Left renal pelvis (tissue), 4 donors: ENCODE results near the gene PLIN3. TPM values are rescaled to one million over a fixed set of nuclear protein-coding genes. Genes with fewer than 3 reads are reported as not detected.
"Not testable (repeated sequence)": the region's sequence is repeated elsewhere in the genome, so short reads cannot be mapped to it uniquely, and the experiment has no call there.

ENCODE experiments used
- DNase-seq, 4 donors: peaks; one replicate each; pipeline ENCODE4 v3.0.0-alpha.2; 2013; ENCODE audit warnings: low read depth in 4 of 4, low spot score in 3 of 4
- polyA plus RNA-seq, 4 donors: library from polyadenylated mRNA; unstranded; fragments of 120-200 nt; gene quantifications; one replicate each; pipeline ENCODE4 v1.2.1, GENCODE V29; 2013; ENCODE audit not compliant: insufficient read length in 4 of 4

Gene PLIN3
- polyA plus RNA-seq, 4 donors = 37.8 to 55.0 (median 46.1) TPM

DNA sequence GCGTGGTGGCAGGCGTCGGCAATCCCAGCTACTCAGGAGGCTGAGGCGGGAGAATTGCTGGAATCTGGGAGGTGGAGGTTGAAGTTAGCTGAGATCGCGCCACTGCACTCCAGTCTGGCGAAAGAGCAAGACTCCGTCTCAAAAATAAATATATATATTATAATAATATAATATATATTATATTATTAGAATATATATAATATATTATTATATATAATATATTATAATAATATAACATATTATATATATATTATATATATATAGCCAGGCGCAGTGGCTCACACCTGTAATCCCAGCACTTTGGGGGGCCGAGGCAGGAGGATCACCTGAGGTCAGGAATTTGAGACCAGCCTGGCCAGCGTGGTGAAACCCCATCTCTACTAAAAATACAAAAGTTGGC, 25.5 kb upstream of the PLIN3 start:
- not testable (repeated sequence) for DNase-seq

DNA sequence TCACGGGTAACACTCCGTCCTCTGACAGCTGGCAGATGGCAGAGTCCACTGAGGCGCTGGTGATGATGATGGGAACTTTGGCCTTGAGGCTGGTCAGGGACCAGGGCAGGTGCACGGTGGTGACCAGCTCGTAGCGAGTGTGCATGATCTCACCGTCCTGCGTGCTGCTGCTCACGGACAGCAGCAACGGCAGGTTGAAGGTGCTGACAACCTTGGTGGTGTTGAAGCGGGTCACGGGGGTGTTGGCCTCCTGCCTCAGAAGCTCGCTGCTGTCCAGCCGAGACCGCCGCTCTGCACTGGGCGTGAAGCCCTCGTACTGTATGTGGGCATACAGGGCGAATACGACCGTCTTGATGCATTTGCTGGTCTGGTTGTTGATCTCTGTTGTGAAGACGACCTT, 23.6 kb upstream of the PLIN3 start:
- no peak for DNase-seq

DNA sequence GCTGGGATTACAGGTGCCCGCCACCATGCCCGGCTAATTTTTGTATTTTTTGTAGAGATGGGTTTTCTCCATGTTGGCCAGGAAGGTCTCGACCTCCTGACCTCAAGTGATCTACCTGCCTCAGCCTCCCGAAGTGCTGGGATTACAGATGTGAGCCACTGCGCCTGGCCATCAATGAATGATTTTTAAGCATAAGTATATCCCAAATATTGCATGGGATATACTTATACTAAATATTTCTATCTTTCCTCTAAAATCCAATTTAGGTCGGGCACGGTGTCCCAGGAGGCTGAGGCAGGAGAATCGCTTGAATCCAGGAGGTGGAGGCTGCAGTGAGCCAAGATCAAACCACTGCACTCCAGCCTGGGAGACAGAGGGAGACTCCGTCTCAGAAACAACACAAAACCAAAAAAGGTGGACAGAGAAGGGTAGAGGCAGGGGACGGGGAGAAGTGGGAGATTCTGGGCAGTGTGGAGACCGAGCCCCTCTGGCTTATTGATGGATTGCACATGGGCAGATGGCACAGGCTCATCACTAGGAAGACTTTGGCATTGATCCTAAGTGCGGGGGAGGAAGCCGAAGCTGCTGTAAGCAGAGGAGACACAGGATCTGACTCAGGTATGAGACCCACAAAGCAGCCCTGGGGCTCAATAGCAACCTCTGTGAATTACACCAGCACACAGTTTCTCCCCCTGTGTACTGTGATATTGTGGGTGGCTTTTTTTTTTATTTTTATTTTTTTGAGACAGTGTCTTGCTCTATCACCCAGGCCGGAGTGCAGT, 21.8 kb upstream of the PLIN3 start:
- no peak for DNase-seq

DNA sequence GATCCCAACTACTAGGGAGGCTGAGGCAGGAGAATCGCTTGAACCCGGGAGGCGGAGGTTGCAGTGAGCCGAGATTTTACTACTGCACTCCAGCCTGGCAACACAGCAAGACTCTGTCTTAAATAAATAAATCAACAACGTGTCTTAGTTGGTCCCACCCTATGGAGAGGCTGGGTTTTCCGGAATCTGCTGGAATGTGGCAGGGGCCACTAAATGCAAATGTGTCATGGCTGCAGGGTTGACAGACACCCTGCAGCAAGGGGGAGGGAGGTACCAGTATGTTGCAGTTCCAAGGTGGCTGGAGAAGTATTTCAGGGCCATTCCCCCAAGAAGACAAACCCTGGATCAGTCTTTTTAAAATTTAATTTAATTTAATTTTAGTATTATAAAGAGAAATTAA, 20.3 kb upstream of the PLIN3 start:
- not testable (repeated sequence) for DNase-seq

DNA sequence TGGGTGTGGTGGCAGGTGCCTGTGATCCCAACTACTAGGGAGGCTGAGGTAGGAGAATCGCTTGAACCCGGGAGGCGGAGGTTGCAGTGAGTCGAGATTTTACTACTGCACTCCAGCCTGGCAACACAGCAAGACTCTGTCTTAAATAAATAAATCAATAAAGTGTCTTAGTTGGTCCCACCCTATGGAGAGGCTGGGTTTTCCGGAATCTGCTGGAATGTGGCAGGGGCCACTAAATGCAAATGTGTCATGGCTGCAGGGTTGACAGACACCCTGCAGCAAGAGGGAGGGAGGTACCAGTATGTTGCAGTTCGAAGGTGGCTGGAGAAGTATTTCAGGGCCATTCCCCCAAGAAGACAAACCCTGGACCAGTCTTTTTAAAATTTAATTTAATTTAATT, 17.5 kb upstream of the PLIN3 start:
- DNase-seq = not testable (repeated sequence)

DNA sequence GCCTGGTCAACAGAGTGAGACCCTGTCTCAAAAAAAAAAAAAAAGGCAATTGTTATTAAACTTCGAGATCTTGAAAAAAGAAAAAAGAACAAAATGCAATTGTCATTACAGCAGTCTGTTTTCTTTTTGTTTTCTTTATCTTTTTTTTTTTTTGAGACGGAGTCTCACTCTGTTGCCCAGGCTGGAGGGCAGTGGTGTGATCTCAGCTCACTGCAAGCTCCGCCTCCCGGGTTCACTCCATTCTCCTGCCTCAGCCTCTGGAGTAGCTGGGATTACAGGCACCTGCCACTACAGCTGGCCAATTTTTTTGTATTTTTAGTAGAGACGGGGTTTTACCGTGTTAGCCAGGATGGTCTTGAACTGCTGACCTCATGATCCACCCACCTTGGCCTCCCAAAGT, 15.4 kb upstream of the PLIN3 start:
- not testable (repeated sequence) for DNase-seq

DNA sequence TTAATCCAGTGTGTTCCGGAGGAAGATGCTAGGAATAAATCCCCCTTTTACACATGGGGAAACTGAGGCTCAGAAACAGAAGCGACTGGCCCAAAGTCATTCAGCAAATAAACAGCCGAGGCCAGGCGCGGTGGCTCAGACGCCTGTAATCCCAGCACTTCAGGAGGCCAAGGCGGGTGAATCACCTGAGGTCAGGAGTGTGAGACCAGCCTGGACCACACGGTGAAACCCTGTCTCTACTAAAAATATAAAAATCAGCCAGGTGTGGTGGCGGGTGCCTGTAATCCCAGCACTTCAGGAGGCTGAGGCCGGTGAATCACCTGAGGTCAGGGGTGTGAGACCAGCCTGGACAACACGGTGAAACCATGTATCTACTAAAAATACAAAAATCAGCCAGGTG, 11.6 kb upstream of the PLIN3 start:
- DNase-seq = no peak

DNA sequence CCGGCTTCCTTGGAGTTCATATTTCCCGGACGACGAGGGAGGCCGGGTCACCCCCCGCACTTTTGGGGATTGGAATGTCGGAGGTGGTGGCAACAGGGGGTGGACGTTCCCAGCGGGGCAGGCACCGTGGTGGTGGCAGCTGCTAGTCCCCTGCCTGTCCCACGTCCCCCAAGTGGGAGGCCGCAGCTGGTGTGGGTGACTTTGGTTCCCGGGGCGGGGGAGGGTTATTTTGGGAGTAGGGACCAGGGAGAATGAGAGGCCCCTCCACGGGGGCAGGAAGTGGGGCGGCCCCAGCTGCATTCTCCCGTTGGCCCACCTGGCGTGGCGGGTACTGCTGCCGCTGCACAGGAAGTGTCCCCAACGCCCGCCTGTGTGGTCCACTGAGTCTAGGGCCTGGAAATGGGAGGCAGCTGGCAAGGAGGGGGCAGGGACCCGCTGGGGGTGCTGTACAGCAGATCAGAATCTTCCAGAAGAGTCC, 11.1 kb upstream of the PLIN3 start:
- no peak for DNase-seq

DNA sequence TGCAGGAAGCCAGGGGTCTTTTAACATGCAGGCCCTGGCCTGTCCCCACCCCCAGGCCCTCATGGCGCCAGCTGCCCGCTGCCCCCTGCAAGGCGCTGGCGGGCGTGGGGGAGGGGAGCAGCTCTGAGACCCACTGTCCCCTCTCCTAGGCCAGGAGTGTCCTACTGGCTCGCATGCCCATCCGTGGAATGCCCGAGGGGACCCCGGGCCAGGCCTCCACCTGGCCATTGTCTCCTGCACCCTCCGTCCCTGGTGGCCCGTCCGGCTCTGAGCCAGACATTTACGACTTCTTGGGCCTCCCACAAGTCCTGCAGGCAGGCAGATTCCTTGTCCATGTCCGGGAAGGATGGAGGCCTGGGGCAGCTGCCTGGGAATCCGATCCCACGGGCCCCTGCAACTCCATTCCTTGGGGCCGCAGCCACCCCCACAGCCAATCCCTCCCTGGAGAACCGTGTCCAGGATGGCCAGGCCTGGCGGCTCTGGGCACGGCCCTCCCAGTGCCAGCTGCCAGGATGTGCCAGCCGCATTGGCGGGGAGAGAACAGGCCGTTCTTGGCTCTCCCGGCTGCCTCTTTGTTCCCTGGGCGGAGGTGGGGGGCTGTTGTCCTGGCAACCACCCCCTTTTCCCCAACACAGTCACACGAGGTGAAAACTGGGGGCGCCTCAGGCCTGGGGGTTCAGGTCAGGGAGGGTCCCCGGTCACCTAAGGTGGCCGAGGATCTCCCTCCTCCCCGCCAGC, 10.5 kb upstream of the PLIN3 start:
- DNase-seq = no peak

DNA sequence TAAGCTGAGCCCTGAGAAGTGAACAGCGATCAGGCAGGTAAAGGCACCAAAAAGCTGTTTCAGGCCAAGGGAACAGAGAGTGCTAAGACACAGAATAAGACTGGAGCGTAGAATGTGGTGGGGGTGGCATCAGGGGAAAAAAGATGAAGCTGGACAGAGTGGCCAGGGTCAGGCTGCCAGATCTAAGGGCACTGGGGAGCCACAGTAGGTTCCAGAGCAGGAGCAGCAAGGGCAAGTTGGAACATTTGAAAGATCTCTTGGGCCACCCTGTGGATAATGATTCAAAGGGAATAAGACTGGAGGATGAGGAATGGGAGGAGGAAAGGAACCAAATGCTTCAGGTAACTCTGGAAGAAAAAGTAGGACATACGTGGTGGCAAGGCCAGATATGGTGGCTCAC, 6.5 kb upstream of the PLIN3 start:
- DNase-seq = no peak

DNA sequence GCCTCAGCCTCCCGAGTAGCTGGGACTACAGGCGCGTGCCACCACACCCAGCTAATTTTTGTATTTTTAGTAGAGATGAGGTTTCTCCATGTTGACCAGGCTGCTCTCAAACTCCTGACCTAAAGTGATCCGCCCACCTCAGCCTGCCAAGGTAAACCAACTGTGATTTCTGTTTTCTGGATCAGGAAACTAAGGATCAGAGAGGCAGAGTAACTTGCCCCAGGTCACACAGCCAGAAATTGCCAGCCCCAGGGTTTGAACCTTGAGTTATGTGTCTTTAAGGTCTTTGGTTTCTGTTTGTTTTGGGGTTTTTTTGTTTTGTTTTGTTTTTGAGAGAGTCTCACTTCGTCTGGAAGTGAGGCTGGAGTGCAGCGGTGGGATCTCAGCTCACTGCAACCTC, 4.2 kb upstream of the PLIN3 start:
- DNase-seq = no peak

DNA sequence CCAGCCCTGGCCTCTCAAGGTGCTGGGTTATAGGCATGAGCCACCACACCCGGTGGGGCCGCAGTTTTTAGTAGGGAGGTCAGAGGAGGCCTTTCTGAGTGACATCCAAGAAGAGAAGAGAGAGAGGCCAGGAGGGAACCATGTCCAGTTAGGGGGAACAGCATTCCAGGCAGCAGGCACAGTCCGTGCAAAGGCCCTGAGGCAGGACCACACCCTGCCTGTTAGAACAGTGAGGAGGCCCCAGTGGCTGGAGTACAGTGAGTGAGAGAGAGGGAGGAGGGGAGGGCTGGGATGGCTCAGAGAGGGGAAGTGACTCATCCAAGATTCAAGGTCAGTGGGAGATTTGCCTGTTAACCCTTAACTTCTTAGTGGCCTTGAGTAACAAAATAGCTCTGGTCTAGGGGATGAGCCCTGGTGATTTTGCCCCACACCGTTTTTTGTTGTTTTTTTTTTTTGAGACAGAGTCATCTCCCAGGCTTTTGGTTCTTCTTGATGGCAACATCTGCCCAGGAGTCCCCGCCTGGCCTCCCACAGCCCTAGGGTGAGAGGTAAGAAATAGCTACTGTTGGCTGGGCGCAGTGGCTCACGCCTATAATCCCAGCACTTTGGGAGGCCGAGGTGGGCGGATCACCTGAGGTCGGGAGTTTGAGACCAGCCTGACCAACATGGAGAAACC, 2.7 kb upstream of the PLIN3 start:
- no peak for DNase-seq

DNA sequence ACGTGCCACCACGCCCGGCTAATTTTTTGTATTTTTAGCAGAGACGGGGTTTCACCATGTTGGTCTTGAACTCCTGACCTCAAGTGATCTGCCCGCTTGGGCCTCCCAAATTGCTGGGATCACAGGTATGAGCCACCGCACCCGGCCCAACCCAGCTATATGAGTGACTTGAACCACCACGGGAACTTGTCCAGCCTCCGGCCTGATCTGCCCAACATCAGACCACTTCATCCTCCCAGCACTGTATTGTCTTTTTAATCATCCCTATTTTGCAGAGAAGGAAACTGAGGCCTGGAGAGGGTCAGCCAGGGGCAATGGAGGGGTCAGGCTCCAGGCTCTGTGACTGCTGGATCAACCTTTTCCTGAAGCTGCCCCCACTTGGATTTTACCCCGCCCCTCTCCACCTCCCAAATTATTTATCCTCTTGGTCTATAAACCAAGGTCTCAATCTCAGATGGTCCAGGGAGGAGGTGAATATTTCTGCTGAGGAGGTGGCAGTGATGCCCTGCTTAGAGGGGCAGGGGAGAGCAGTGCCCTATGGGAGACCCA, 893 bp upstream of the PLIN3 start:
- DNase-seq = no peak

DNA sequence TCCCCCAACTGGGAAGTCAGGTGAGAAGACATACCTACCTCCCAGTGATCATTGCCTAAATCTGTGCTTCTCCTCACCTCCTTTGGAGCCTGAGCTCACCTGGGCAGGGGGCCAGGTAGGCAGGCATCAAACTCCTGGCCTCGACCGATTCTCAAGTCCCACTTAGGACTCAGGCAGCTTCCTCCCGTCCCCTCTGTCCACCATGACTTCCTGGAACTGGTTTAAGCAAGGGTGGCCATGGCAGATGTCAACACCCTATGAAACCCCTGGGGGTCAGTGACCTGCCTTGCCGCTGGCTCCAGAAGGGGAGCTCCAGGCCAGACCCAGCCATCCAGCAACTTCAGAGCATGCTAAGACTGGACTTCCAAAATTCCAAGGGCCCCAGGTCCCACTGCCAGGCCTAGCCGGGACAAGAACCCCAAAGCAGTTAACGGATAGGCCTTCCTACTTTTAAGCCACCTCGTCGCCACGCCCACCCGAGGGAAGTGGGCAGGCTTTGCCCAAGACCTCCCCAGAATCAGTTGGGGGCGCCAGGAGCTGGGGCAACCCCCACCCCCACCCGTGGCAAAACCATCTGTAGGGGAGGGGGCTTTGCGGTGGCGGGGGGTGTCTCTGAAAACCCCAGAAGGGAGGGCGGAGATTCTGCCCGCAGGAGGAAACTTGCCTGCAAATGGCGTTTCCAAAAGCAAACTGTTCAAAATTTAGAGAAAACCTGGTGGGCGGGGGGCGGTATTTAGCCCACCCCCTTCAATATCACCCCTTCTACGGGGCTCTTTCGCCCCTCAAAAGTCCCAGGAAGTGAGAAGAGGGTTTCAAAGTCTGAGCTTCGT, 657 bp downstream of the PLIN3 start:
- DNase-seq = no peak

DNA sequence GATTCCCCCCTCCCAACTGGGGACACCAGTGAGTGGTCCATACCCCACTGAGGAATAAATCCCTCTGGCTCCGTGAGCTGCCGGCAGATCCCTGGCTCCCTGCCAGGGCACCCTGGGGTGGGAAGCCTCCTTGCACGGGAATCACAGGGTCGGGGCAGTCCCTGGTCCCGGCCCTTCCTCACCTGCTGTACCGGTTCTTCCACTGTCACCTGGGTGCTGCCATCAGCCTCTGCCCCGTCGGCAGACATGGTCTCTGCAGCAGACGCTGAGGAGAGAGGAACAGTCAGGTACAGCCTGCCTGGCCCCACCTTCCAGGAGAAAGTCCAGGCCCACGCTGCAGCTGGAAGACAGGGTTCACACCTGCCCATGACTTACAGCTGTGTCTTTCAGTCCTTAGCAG, 6.3 kb downstream of the PLIN3 start:
- DNase-seq = no peak

DNA sequence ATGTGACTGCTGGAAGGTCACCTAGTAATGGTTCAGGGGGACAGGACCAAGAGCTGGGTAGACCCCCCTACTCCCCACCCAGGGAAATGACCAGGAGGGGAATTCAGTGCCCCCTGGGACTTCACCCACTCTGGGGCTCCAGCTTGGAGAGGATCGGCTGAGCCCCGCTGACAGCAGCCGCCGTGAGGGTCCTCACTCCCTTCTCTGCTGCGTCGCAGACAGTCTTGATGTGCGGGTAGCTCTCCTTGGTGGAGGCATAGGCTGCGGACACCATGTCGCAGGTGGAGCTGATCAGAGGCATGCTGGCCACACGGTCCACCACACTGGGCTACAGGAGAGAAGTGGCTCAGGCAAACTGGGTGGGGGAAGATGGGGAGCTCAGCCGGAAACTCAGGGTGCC, 7.8 kb downstream of the PLIN3 start:
- DNase-seq = no peak

DNA sequence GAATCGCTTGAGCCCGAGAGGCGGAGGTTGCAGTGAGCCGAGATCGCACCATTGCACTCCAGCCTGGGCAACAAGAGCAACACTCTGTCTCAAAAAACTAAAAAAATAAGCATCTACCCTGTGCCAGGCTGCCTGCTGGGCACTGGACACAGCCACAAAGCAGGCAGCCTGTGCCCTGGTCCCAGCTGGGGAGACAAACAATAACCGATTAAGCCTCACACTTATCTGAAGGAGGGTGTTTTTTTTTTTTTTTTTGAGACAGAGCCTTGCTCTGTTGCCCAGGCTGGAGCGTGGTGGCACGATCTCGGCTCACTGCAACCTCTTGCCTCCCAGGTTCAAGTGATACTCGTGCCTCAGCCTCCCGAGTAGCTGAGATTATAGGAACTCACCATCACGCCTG, 11.0 kb downstream of the PLIN3 start:
- not testable (repeated sequence) for DNase-seq

DNA sequence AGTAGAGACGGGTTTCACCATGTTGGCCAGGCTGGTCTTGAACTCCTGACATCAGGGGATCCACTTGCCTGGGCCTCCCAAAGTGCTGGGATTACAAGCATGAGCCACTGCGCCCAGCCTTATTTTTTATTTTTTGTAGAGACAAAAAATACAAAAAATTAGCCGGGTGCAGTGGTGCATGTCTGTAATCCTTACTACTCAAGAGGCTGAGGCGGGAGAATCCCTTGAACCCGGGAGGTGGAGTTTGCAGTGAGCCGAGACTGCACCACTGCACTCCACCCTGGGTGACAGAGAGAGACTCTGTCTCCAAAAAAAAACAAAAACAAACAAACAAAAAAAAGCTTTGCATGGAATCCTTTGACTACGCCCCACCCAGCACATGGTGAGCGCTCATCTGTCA, 14.0 kb downstream of the PLIN3 start:
- DNase-seq = not testable (repeated sequence)

DNA sequence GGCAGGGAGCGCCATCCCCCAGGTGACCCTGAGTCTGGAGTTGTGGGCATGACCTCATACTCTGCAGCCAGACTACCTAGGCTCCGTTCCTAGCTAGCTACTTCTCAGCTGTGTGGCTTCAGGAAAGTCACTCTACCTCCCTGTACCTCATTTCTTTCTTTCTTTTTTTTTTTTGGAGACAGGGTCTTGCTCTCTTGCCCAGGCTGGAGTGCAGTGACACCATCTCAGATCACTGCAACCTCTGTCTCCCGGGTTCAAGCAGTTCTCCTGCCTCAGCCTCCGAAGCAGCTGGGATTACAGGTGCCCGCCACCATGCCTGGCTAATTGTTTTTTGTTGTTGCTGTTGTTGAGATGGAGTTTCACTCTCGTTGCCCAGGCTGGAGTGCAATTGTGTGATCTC, 15.0 kb downstream of the PLIN3 start:
- DNase-seq = no peak

DNA sequence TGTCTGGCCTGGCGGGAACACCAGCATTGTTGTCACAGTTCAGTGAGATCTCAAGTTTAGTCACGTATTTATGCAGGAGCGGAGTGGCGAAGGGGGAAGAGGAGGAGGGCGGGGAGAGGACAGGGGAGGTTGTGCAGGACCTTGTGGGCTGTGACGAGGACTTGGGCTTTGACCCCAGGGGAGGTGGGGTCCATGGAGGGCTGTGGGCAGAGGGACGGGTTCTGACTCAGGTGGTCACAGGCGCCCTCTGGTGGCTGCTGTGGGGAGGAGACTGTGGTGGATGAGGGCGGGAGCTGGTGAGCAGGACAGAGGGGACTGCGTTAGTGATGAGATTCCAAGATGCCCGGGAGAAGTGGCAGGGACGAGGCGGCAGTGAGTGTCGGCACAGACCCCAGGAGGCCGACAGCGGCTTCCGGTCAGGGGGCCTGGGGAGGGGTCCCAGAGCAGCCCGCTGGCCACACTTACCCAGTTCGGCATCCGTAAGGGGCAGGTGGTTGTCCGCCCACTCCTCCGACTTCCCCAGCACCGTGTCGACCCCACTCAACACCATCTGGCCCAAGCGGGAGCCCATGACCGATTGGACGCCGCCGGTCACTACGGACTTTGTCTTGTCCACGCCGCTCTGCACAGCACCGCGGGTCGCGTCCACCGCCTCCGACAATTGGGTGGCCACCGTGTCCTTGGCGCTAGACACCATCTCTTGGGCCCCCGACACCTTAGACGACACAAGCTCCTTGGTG, 15.7 kb downstream of the PLIN3 start:
- peak in 2 of 4 donors; percentile 63 to 76 for DNase-seq
